Stimulated activated CD4-positive, alpha-beta T cell treated with anti-CD3 and anti-CD28 coated beads, Interleukin-4, amount 100 ng/mL, for 24 hours (primary cell): ENCODE measurements around the gene CCNQ.

Experiments
- DNase-seq: peaks from one replicate; pipeline ENCODE4 v3.0.0-alpha.2; 2020

CCNQ gene

GRCh38 chrX:153636716-153637115, 37.8 kb upstream of the CCNQ start:
- DNase-seq = no peak

DNA sequence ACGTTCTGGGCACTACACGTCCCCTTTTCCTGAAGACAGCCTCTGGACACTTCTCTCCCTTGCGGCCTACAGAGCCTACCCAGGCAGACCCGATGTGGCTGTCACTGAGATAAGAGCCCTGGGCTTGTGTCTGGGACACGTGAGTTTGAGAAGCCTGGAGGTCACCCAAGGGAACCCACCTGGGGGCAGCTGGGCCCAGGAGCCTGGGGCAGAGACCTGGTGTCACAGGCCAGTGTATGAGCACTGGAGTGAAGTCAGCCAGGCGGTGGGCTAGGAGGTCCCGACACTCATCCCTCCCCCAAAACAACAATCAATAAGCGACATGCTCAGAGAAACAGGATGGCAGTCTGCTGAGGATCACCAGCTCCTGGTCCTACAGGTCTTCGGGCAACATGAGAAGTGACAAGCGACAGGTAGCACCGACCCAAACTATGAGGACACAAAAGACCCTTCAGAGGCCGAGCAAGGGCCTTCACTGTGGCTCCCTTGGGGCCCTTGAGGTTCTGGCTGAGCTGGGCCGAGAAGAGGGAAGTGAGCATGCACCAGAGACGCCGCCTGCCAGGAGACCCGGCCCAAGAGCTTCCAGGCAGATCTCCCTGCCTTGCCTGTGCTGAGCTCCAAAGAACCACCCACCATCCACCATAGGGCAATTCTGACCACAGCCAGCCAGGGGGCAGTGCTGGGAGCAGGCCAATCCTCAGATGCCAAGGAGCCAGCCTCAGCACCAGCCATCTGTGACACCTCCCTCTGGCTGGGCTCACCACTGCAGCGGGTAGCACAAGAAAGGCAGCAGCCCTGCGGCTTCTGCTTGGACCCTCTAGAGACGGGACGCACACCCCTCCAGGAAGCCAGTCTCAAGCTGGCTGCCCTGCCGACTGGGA, 37.1 kb upstream of the CCNQ start:
- DNase-seq = peak; percentile 12

GRCh38 chrX:153635388-153635787, 36.4 kb upstream of the CCNQ start:
- DNase-seq = no peak

- DNase-seq = no peak
Observed at GRCh38 chrX:153634832-153635231, 35.9 kb upstream of the CCNQ start.

DNA sequence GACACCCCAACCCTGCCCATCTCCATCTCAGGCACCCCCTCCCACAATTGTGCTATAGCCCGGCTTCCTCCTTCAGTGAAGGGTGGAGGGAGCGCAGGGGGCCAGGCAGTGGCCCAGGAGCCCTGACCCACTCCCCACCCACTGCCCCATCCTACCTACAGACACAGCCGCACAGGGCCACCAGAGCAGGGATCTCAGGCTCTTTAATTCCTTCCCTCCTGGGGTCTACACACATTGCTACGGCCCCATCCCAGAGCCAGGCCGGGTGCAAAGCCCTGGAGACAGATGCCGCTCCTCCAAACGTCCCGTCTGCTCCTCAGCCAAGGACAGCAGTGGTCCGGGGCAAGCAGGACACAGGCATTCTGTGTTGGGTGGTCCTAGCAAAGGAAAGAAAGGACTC, 35.3 kb upstream of the CCNQ start:
- DNase-seq = no peak

DNA sequence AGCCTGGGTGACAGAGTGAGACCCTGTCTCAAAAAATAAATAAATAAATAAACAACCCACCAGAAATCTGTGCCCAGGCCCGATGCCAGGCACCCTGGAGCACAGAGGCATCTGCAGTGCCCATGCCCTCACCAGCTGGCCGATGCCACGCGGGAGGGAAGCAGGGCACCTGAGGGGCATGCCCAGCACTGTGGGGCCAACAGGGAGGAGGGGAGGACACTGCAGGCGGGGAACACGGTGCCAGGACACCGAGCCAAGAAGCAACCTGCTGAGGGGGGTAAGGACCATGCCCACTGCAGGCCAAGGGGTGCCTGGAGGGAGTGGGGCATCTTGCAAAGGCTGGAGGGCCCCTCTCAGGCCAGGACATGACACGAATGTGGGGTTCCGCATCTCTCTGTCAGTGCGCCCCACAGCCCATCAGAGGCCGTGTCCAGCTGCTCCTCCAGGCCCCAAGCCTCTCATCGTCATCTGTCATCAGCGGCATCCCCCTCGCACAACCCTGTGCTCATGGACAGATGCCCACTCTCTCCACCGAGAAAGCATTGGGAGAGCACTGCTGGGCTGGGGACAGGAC, 34.8 kb upstream of the CCNQ start:
- DNase-seq = no peak

- no peak for DNase-seq
Observed at GRCh38 chrX:153633048-153633447, 34.1 kb upstream of the CCNQ start.

- DNase-seq = no peak
Observed at GRCh38 chrX:153632595-153632946, 33.6 kb upstream of the CCNQ start.

- no peak for DNase-seq
Observed at GRCh38 chrX:153631907-153632594, 33.1 kb upstream of the CCNQ start.

- no peak for DNase-seq
Observed at GRCh38 chrX:153631346-153631745, 32.4 kb upstream of the CCNQ start.

- no peak for DNase-seq
Observed at GRCh38 chrX:153628665-153629064, 29.7 kb upstream of the CCNQ start.

DNA sequence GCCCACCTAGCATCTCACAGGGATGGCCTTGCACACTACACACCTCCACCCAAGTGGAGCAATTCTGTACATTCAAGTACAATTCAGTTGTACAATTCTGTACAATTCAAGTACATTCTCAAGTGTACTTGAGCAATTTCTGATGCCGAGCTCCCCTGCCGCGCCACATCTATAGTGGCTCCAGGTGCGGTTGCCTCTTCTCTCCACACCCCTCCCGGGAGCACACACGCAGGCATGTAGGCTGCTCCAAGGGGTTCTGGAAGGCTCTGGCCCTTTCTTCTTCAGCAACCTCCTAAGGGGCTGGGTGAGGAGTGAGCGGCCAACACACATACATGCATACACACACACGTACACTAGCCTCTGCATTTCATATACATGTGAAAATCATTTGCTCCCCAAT, 29.2 kb upstream of the CCNQ start:
- DNase-seq = no peak

GRCh38 chrX:153627675-153628111, 28.8 kb upstream of the CCNQ start:
- no peak for DNase-seq

DNA sequence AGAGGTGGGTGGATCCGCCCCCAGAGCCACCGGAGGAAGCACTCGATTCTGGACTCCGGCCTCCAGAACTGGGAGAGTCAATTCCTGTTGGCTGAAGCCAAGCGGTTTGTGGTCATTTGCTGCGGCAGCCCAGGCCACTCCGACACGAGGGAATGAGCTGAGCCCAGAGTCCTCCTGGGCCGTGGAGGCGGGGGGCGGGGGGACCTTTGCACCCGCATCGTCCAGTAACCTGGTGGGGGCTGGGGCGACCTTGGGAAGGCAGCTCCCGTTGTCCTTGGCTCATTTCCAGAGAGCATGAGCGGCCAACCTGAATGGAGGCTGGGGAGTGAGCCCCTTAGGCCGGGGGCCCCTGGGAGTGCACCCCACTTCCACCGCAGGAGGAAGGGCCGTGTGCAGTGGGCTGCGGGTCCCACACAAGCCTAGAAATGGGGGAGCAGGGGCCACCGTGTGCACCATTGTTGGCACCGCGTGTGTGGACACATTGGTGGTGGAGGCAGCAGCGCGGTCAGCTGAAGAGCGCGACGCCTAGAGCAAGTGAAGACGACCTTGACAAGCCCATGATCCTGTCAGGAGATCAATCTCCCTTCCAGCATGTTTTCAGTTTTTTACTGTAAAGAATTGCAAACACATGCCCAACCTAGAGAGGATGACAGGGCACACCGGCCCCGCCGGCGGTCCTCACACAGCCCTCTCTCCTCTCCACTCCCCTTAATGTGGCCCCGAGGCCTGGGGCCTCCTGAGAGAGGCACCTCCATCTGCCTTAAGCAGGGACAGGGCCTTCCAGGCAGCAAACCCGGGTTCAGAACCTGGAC, 28.1 kb upstream of the CCNQ start:
- no peak for DNase-seq

DNA sequence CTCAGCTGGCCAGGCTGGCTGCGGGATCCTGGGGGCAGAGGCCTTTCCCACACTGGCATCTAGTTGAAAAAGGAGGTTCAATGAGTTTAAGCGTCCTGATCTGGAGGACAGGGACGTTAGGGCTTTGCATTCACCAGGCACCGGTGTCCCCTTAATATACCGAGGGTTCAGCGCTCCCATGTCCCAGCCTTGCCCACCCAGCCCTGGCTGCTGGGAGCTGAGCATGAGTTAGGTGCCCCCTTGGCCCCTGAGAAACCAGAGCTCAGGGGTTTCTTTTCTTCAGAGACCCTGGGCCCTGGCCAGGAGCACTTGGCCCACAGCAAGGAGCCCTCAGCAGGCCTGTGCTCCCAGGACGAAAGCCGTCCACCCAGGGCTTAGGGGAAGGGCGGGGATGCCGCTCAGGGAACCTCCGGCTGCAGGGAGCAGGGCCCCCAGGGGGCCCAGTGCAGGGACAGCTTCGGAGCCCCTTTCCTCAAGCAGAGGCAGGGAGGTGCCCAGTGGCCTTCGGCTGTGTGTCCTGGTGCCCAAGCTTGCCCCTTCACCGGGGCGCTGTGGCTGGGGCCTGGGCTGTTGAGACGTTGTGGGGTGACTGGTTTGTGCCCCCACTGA, 27.2 kb upstream of the CCNQ start:
- no peak for DNase-seq

DNA sequence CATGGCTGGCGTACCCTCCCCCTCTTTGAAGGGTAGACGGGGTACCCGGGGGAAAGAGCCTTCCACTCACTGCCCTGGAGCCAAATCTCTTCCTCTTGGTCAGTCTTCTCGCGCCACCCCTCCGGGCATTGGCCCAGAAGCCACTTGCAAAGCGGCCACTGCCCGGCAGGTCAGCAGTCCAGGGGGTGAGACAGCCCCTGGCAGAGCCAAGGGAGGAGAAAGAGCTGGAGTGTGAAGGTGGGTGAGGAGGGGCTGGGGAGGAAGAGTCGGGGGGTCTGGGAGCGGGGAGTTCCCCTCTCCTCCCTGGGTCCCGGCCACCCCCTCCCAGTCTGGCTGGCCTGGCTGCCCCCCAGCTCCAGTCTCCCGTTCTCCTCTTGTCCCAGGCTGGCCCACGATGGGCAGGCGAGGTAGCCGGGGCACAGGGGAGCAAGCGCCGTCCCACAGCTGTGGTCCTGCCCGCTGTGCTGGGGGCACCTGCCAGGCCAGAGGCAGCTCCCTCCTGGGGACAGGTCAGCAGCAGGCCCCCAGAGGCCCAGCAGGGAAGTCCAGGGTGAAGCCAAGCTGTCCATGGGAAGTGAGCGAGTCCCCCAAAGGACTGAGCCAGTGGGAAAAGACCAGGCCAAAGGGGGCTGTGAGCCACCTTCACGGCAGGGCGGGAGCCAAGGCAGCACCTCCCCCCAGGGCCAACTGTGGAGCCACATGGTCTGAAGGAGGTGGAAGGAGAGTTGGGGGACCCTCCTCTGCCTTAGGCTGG, 26.5 kb upstream of the CCNQ start:
- no peak for DNase-seq

DNA sequence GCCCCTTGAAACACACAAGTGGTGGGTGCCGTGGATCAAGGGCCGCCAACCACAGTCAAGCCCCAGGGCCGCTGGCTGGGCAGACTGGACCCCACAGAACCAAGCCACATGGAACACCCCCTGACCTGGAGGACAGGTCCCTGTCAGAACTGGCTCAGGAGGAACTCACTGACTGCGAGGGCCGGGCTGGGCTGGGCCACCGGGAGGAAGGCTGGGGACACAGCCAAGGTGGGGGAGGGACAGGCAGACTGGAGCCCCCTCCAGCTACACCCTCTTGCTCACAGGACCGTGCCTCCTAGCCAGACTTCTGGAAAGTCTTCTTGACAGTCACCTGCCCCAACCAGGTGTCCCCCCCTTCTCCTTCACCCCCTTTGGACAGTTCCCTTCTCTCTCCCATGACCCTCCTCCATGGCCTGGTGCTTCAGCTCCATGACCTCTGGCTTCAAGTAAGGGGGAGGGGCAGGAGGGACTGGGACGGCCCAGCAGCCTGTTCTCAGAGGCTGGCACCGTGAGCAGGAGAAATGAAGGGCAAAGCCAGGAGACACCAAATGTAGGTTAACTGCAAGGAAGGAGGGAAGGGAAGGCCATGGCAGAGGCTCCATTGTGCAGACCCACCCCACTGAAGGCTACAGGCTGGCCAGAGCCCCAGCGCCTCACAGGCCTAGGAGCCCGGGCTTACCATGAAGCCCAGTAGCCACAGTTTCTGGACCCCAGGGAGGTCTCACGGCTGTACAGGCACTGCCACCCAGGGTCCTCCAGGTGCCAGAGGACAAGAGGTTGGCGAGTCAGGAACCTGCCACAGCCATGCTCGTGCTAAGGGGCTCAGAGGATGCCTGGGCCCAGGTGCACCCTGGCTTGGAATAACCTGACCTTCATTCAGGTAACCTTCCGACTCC, 25.5 kb upstream of the CCNQ start:
- DNase-seq = no peak

- DNase-seq = no peak
Observed at GRCh38 chrX:153623310-153624029, 24.5 kb upstream of the CCNQ start.

- no peak for DNase-seq
Observed at GRCh38 chrX:153622661-153623309, 23.8 kb upstream of the CCNQ start.
